Measurements from ENCODE around the gene ELN.

- no peak for TF ChIP-seq EZH2phosphoT487 (IDR thresholded peaks at IDR 0.05; ENCODE audit: insufficient read depth, low read depth)
- TF ChIP-seq EZH2 (IDR thresholded peaks at IDR 0.05; ENCODE audit: insufficient read depth, poor library complexity, severe bottlenecking), result no peak
Measured at GRCh38 chr7:74071121-74071520, 43.1 kb downstream of the ELN start.
